GM12878 (cell line): ENCODE measurements around the gene TELO2. TPM values are rescaled to one million over a fixed set of nuclear protein-coding genes. Genes with fewer than 3 reads are reported as not detected.

Experiments used
- ATAC-seq: fragments of 200-7000 bp; cut with Tn5 transposase; 3 replicates; pipeline ENCODE4 v1.9.1; 2020; ENCODE audit warnings: mild to moderate bottlenecking, moderate library complexity
- BruUV-seq: library from RNA; stranded (reverse); fragments of 400-500 nt; replicated peaks from 2 replicates; lab custom pipeline; 2021; lab: Mats Ljungman, UMichigan
- CTCF ChIA-PET: fragments of 300-600 bp; sonication (Branson Sonifier 250); formaldehyde crosslinking; extraction: SDS; loops from one replicate; lab custom pipeline; 2021; ENCODE audit warnings: inconsistent platforms; lab: Yijun Ruan, JAX
- POLR2A ChIA-PET: fragments of 350-600 bp; formaldehyde crosslinking; extraction: SDS; loops from one replicate; lab custom pipeline; 2021; ENCODE audit warnings: inconsistent platforms; lab: Charles Lee
- RAD21 ChIA-PET: fragments of 300-600 bp; sonication (Branson Sonifier 250); formaldehyde crosslinking; loops from one replicate; lab custom pipeline; 2023; ENCODE audit warnings: antibody characterized with exemption; ENCODE audit not compliant: unreplicated experiment; lab: Charles Lee
- SMC1A ChIA-PET: fragments of 300-600 bp; sonication (Branson Sonifier 250); formaldehyde crosslinking; loops from one replicate; lab custom pipeline; 2023; ENCODE audit not compliant: unreplicated experiment, uncharacterized antibody; lab: Charles Lee
- DNase-seq: peaks from one replicate; pipeline ENCODE4 v3.0.0-alpha.2; 2011; ENCODE audit warnings: low read depth, low spot score
- FAIRE-seq: peaks from 3 replicates; lab custom pipeline; 2011; peaks lifted over from hg19 to GRCh38; lab: Jason Lieb, UNC
- H2AFZ ChIP-seq: 2 replicates; pipeline ENCODE4 v1.6.0; 2011; ENCODE audit warnings: low read depth, low read length, control low read depth; ENCODE audit not compliant: control insufficient read depth
- H3K27ac ChIP-seq: 2 replicates; pipeline ENCODE4 v1.5.1; 2011; ENCODE audit warnings: control low read depth; ENCODE audit not compliant: control insufficient read depth, insufficient read depth
- H3K27me3 ChIP-seq, 2 experiments: replicated peaks in 1 of 2; 2 replicates each; pipeline versions ENCODE4 v1.6.0 to v1.6.1; 2011; ENCODE audit warnings: low read length in 1 of 2; ENCODE audit not compliant: control insufficient read depth in 2 of 2, insufficient read depth in 2 of 2
- H3K36me3 ChIP-seq, 2 experiments: 2 replicates each; pipeline ENCODE4 v1.5.1; 2011; ENCODE audit warnings: low read length in 1 of 2; ENCODE audit not compliant: control insufficient read depth in 2 of 2, insufficient read depth in 2 of 2
- H3K4me1 ChIP-seq: 2 replicates; pipeline ENCODE4 v1.6.1; 2011; ENCODE audit warnings: mild to moderate bottlenecking, low read length, moderate library complexity, mixed read lengths; ENCODE audit not compliant: control insufficient read depth, insufficient read depth
- H3K4me2 ChIP-seq: 2 replicates; pipeline ENCODE4 v1.6.0; 2011; ENCODE audit warnings: control low read depth; ENCODE audit not compliant: control insufficient read depth, insufficient read depth
- H3K4me3 ChIP-seq: fragments of 200-600 bp; sonication (generic); 2 replicates; pipeline ENCODE4 v1.5.1; 2016
- H3K79me2 ChIP-seq: 2 replicates; pipeline ENCODE4 v1.6.0; 2011; ENCODE audit warnings: low read length; ENCODE audit not compliant: control insufficient read depth, insufficient read depth
- H3K9ac ChIP-seq: 2 replicates; pipeline ENCODE4 v1.8.0; 2011; ENCODE audit warnings: low read length, control low read depth, mixed read lengths; ENCODE audit not compliant: control insufficient read depth, insufficient read depth
- H3K9me3 ChIP-seq: replicated peaks from 3 replicates; pipeline ENCODE4 v1.5.1; 2011; ENCODE audit warnings: mild to moderate bottlenecking, low read length; ENCODE audit not compliant: control insufficient read depth, insufficient read depth
- H4K20me1 ChIP-seq: 2 replicates; pipeline ENCODE4 v1.6.0; 2011; ENCODE audit not compliant: control insufficient read depth, insufficient read depth
- BCLAF1 ChIP-seq: fragments of 450-650 bp; IDR thresholded peaks from 2 replicates; pipeline ENCODE4 v1.6.1; 2017; ENCODE audit warnings: antibody characterized with exemption, mild to moderate bottlenecking, moderate library complexity
- CBFB ChIP-seq: IDR thresholded peaks from 2 replicates; pipeline ENCODE4 v1.6.1; 2016; ENCODE audit warnings: antibody characterized with exemption, low read depth
- HDAC6 ChIP-seq: fragments of 200-600 bp; sonication (generic); IDR thresholded peaks from one replicate; pipeline ENCODE4 v1.8.0; 2017; ENCODE audit warnings: antibody characterized with exemption; ENCODE audit not compliant: unreplicated experiment
- MAX ChIP-seq: IDR thresholded peaks from 2 replicates; pipeline ENCODE4 v1.6.1; 2012; ENCODE audit warnings: low read depth, low read length, improper control_type of control experiment
- NR2C2 ChIP-seq: IDR thresholded peaks from 2 replicates; pipeline ENCODE4 v1.6.1; 2011; ENCODE audit warnings: borderline replicate concordance, low read depth; ENCODE audit not compliant: control insufficient read depth, insufficient read length
- PBX3 ChIP-seq: IDR thresholded peaks from 2 replicates; pipeline ENCODE4 v1.6.1; 2011; ENCODE audit warnings: mild to moderate bottlenecking, low read depth, low read length, moderate library complexity; ENCODE audit not compliant: insufficient replicate concordance
- PML ChIP-seq: IDR thresholded peaks from 2 replicates; pipeline ENCODE4 v1.6.1; 2012; ENCODE audit warnings: low read length, inconsistent platforms
- SIX5 ChIP-seq: IDR thresholded peaks from 2 replicates; pipeline ENCODE4 v1.6.1; 2011; ENCODE audit warnings: mild to moderate bottlenecking, low read depth, low read length, moderate library complexity; ENCODE audit not compliant: severe bottlenecking
- SUZ12 ChIP-seq: fragments of 200-600 bp; sonication (generic); IDR thresholded peaks from one replicate; pipeline ENCODE4 v1.6.1; 2018; ENCODE audit warnings: antibody characterized with exemption, mild to moderate bottlenecking; ENCODE audit not compliant: unreplicated experiment
- TCF3 ChIP-seq: IDR thresholded peaks from 2 replicates; pipeline ENCODE4 v1.6.1; 2012; ENCODE audit warnings: low read depth, mild to moderate bottlenecking, low read length, borderline replicate concordance; ENCODE audit not compliant: insufficient read depth
- ZBTB33 ChIP-seq: fragments of 450-650 bp; IDR thresholded peaks from 2 replicates; pipeline ENCODE4 v1.6.1; 2017; ENCODE audit warnings: mild to moderate bottlenecking
- WGBS: methylation state at CpG from one replicate; pipeline ENCODE4 v1.1.6; 2016; ENCODE audit warnings: low lambda C conversion rate; ENCODE audit not compliant: insufficient replicate concordance, insufficient coverage; ENCODE audit errors: missing lambda C conversion rate; 5-methylcytosine and 5-hydroxymethylcytosine counted together
- in situ Hi-C: fragments of 300-500 bp; cut with MboI; formaldehyde crosslinking; loops from 9 replicates; pipeline ENCODE4 v1.14.3; 2018; ENCODE audit warnings: mixed read lengths
- intact Hi-C: fragments of 100-400 bp; cut with micrococcal nuclease; formaldehyde crosslinking; loops from one replicate; pipeline ENCODE4 v1.14.2; 2022; ENCODE audit not compliant: unreplicated experiment
- polyA plus RNA-seq, 11 experiments: library from polyadenylated mRNA; depleted of rRNA in 4 of 11; unstranded in 6 of 11; stranded (reverse) in 5 of 11; fragments of >200 nt; fragmentation: Nextera tagmentation in 4 of 11; fragmentation: Illumina TruSeq in 1 of 11; extraction: Ambion mirVana in 4 of 11; extraction: Trizol in 1 of 11; gene quantifications; 1 replicate in 1 of 11; 2 replicates in 10 of 11; pipeline versions ENCODE4 v1.2.1 to v1.2.3, GENCODE V29; 2011 to 2016; ENCODE audit warnings: inconsistent platforms in 2 of 11, missing spikeins in 2 of 11, low read depth in 1 of 11
- total RNA-seq, 4 experiments: library from RNA; depleted of rRNA in 3 of 4; stranded (reverse); fragments of >200 nt in 3 of 4; fragmentation: Illumina TruSeq in 1 of 4; extraction: Trizol in 1 of 4; gene quantifications; 2 replicates each; pipeline versions ENCODE4 v1.2.1 to v1.2.3, GENCODE V29; 2013 to 2021

TELO2 gene
- total and polyA plus RNA-seq, 10 of the 15 experiments (the other 5 are each of a cell fraction or from before 2014, with no cell fraction given) = 0.55 to 72.8 (median 18.6) TPM

GRCh38 chr16:1485847-1486496 lies 7.2 kb upstream of the TELO2 start:
- Histone ChIP-seq H3K79me2 (no peaks in the 10 kb centered on the region), H3K36me3 (no peaks in the 10 kb centered on the region), H3K4me3 (no peak overlapping the region), H4K20me1 (no peaks in the 10 kb centered on the region), H3K27ac (no peak overlapping the region), H3K27me3 (no peaks in the 10 kb centered on the region; a peak in 1 of 4 replicates), H3K9me3 (no peaks in the 10 kb centered on the region), H3K9ac (no peak overlapping the region), H3K4me2 (no peak overlapping the region), H2AFZ (no peak overlapping the region), H3K4me1 (peaks cover 5% of the 10 kb centered on the region)
- ChIA-PET RAD21 (no interaction called here), CTCF (no interaction called here), POLR2A (no interaction called here), SMC1A (no interaction called here)
- FAIRE-seq (no peak), ATAC-seq (no peak), DNase-seq (no peak)
- BruUV-seq = no TSS peak
- TF ChIP-seq PML = no peak
- no peak for TF ChIP-seq SUZ12
- no peak for TF ChIP-seq SIX5
- TF ChIP-seq HDAC6 = no peak
- no peak for TF ChIP-seq MAX
- TF ChIP-seq CBFB = no peak
- no peak for TF ChIP-seq TCF3
- TF ChIP-seq PBX3 = no peak
- no peak for TF ChIP-seq ZBTB33
- TF ChIP-seq NR2C2 = no peak
- no peak for TF ChIP-seq BCLAF1
- intact Hi-C loops (no loop called here), in situ Hi-C loops (no loop called here)
- 73% methylated on average over 40 of the region's 40 CpGs for WGBS
